PC-9 (cell line): ENCODE results near the gene FKBP7.

Experiments used
- EZH2 ChIP-seq: fragments of 200-600 bp; sonication (generic); IDR thresholded peaks from 2 replicates; pipeline ENCODE4 v1.8.0; 2017; ENCODE audit warnings: antibody characterized with exemption, low read depth
- TF ChIP-seq, protein P1 (sequence below): fragments of 200-600 bp; sonication (generic); conservative IDR thresholded peaks from 2 replicates; pipeline ENCODE4 v1.6.1; 2017; ENCODE audit warnings: mixed run types, antibody characterized with exemption, mild to moderate bottlenecking, moderate library complexity

DNA sequence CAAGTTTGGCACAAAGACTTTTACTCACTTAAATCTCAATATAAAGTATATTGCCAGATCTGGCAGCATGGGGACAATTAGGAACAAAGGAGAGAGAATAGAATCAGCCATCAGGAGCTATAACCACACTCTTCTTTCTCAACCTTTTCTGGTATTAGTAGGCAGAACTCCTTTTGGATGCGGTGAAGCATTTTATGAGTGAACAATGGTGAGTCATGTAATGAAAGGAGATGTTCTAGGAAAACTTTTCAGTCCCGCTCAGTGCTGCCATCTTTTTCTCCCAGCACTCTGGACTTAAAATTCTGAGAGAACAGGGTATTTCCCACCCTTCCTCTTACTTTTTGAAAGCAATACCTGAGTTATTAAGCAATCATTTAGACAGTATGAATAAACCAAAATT, 34.1 kb upstream of the FKBP7 start:
- TF ChIP-seq, protein P1, sequence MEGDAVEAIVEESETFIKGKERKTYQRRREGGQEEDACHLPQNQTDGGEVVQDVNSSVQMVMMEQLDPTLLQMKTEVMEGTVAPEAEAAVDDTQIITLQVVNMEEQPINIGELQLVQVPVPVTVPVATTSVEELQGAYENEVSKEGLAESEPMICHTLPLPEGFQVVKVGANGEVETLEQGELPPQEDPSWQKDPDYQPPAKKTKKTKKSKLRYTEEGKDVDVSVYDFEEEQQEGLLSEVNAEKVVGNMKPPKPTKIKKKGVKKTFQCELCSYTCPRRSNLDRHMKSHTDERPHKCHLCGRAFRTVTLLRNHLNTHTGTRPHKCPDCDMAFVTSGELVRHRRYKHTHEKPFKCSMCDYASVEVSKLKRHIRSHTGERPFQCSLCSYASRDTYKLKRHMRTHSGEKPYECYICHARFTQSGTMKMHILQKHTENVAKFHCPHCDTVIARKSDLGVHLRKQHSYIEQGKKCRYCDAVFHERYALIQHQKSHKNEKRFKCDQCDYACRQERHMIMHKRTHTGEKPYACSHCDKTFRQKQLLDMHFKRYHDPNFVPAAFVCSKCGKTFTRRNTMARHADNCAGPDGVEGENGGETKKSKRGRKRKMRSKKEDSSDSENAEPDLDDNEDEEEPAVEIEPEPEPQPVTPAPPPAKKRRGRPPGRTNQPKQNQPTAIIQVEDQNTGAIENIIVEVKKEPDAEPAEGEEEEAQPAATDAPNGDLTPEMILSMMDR = no peak
- no peak for TF ChIP-seq EZH2
